ENCODE results near the gene APBA1.

- no peak for TF ChIP-seq EP300 (IDR thresholded peaks at IDR 0.05; ENCODE audit: low read length)
- TF ChIP-seq ZBTB7A (IDR thresholded peaks at IDR 0.05; ENCODE audit: borderline replicate concordance, control insufficient read depth, low read depth, low read length) = no peak
Measured at GRCh38 chr9:69615880-69616279, 56.3 kb downstream of the APBA1 start.
